K562 (cell line): ENCODE measurements around the gene INHBE. TPM values are rescaled to one million over a fixed set of nuclear protein-coding genes. Genes with fewer than 3 reads are reported as not detected.

Source experiments
- BCL6 ChIP-seq: fragments of 250-450 bp; sonication (Bioruptor Pico); IDR thresholded peaks from 2 replicates; pipeline ENCODE4 v1.4.0; 2020
- CHD2 ChIP-seq: IDR thresholded peaks from 2 replicates; pipeline ENCODE4 v1.6.1; 2011; ENCODE audit warnings: low read depth, low read length
- FOXK2 ChIP-seq, 2 experiments: fragments of 450-650 bp; IDR thresholded peaks in 1 of 2; conservative IDR thresholded peaks in 1 of 2; 2 replicates each; pipeline ENCODE4 v1.6.1; 2016; ENCODE audit warnings: low read depth in 2 of 2, mild to moderate bottlenecking in 1 of 2
- NCOA4 ChIP-seq: fragments of 450-650 bp; IDR thresholded peaks from 2 replicates; pipeline ENCODE4 v1.6.1; 2018; ENCODE audit warnings: mild to moderate bottlenecking; ENCODE audit not compliant: partially characterized antibody
- NFYB ChIP-seq: IDR thresholded peaks from 2 replicates; pipeline ENCODE4 v1.6.1; 2011; ENCODE audit warnings: mild to moderate bottlenecking, moderate library complexity; ENCODE audit not compliant: insufficient read length; ENCODE audit errors: extremely low read depth
- SMARCA5 ChIP-seq: fragments of 450-650 bp; IDR thresholded peaks from 2 replicates; pipeline ENCODE4 v1.6.1; 2016
- THAP12 ChIP-seq: fragments of 250-450 bp; sonication (Bioruptor Pico); IDR thresholded peaks from 2 replicates; pipeline ENCODE4 v1.9.0; 2021; ENCODE audit warnings: mild to moderate bottlenecking, inconsistent platforms
- ZMIZ1 ChIP-seq, 2 experiments: fragments of 150-350 bp in 1 of 2; IDR thresholded peaks; 2 replicates each; pipeline ENCODE4 v1.6.1; 2012 to 2016; ENCODE audit warnings: low read depth in 2 of 2, low read length in 2 of 2, mild to moderate bottlenecking in 1 of 2, moderate library complexity in 1 of 2
- ZNF239 ChIP-seq: fragments of 250-450 bp; sonication (Bioruptor Pico); IDR thresholded peaks from 2 replicates; pipeline ENCODE4 v1.4.0; 2020; ENCODE audit warnings: mild to moderate bottlenecking
- ZNF609 ChIP-seq: sonication (generic); formaldehyde crosslinking; IDR thresholded peaks from 2 replicates; pipeline ENCODE4 v1.8.1; 2023; ENCODE audit warnings: missing genetic modification reagents, mild to moderate bottlenecking, borderline replicate concordance
- polyA plus RNA-seq, 8 experiments: library from polyadenylated mRNA; depleted of rRNA in 4 of 8; stranded (reverse) in 5 of 8; unstranded in 3 of 8; fragments of >200 nt; fragmentation: Nextera tagmentation in 2 of 8; fragmentation: Illumina TruSeq in 1 of 8; extraction: Ambion mirVana in 2 of 8; extraction: Trizol in 1 of 8; gene quantifications; 2 replicates each; pipeline versions ENCODE4 v1.2.1 to v1.2.3, GENCODE V29; 2011 to 2014; ENCODE audit warnings: inconsistent platforms in 1 of 8, missing spikeins in 1 of 8
- total RNA-seq, 7 experiments: library from RNA; depleted of rRNA in 6 of 7; stranded (reverse); fragments of >200 nt in 6 of 7; fragmentation: Illumina TruSeq in 2 of 7; extraction: Trizol in 2 of 7; gene quantifications; 2 replicates each; pipeline versions ENCODE4 v1.2.1 to v1.2.3, GENCODE V29; 2011 to 2021; ENCODE audit warnings: low replicate concordance in 1 of 7
- TF ChIP-seq, protein P1 (sequence below), 2 experiments: IDR thresholded peaks in 1 of 2; conservative IDR thresholded peaks in 1 of 2; 2 replicates each; pipeline ENCODE4 v1.6.1; 2016; ENCODE audit warnings: low read depth in 2 of 2, mild to moderate bottlenecking in 1 of 2, missing compliant biosample characterization in 1 of 2, missing genetic modification characterization in 1 of 2, moderate library complexity in 1 of 2

The INHBE gene
- total and polyA plus RNA-seq, 9 of the 15 experiments (the other 6 are each of a cell fraction or from before 2014, with no cell fraction given), result 0.94 to 9.9 (median 7.3) TPM

DNA sequence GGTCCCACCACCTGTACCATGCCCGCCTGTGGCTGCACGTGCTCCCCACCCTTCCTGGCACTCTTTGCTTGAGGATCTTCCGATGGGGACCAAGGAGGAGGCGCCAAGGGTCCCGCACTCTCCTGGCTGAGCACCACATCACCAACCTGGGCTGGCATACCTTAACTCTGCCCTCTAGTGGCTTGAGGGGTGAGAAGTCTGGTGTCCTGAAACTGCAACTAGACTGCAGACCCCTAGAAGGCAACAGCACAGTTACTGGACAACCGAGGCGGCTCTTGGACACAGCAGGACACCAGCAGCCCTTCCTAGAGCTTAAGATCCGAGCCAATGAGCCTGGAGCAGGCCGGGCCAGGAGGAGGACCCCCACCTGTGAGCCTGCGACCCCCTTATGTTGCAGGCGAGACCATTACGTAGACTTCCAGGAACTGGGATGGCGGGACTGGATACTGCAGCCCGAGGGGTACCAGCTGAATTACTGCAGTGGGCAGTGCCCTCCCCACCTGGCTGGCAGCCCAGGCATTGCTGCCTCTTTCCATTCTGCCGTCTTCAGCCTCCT, 1.1 kb downstream of the INHBE start (continued):
- TF ChIP-seq ZMIZ1 (IDR thresholded peaks at IDR 0.05; ENCODE audit: low read depth in 2 of 2, low read length in 2 of 2), result no peak
- TF ChIP-seq SMARCA5, result peak; percentile 19; the same call in 1 of the 2 replicates
- no peak for TF ChIP-seq THAP12
- peak; percentile 33; the same call in 1 of the 2 replicates for TF ChIP-seq ZNF239
- TF ChIP-seq ZNF609 (CRISPR knock-in tag), result no peak
- no peak for TF ChIP-seq FOXK2 (conservative IDR thresholded peaks at IDR 0.05 in 1 of 2, IDR thresholded peaks at IDR 0.05 in 1 of 2; ENCODE audit: low read depth in 2 of 2)
- no peak for TF ChIP-seq NCOA4
- no peak for TF ChIP-seq NFYB
- TF ChIP-seq, protein P1, sequence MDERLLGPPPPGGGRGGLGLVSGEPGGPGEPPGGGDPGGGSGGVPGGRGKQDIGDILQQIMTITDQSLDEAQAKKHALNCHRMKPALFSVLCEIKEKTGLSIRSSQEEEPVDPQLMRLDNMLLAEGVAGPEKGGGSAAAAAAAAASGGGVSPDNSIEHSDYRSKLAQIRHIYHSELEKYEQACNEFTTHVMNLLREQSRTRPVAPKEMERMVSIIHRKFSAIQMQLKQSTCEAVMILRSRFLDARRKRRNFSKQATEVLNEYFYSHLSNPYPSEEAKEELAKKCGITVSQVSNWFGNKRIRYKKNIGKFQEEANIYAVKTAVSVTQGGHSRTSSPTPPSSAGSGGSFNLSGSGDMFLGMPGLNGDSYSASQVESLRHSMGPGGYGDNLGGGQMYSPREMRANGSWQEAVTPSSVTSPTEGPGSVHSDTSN (CRISPR knock-in tag; IDR thresholded peaks at IDR 0.05; ENCODE audit: low read depth), result no peak
- TF ChIP-seq, protein P1 (tag; conservative IDR thresholded peaks at IDR 0.05; ENCODE audit: low read depth), result no peak
- TF ChIP-seq BCL6 (CRISPR knock-in tag), result no peak
- no peak for TF ChIP-seq CHD2
